CD4-positive, alpha-beta T cell (primary cell): ENCODE data around the gene GCLC. TPM values are rescaled to one million over a fixed set of nuclear protein-coding genes. Genes with fewer than 3 reads are reported as not detected.

ENCODE experiments used
- ATAC-seq: fragments of 200-7000 bp; cut with Tn5 transposase; one replicate; pipeline ENCODE4 v1.10.0; 2022; ENCODE audit warnings: mild to moderate bottlenecking; ENCODE audit not compliant: poor library complexity
- CTCF ChIA-PET: fragments of 350-600 bp; sonication (Branson Sonifier 250); formaldehyde crosslinking; loops from one replicate; lab custom pipeline; 2021; ENCODE audit warnings: antibody characterized with exemption, inconsistent platforms; lab: Charles Lee
- POLR2A ChIA-PET: fragments of 350-600 bp; sonication (Branson Sonifier 250); formaldehyde crosslinking; loops from one replicate; lab custom pipeline; 2021; ENCODE audit warnings: antibody characterized with exemption, inconsistent platforms; lab: Charles Lee
- DNase-seq, 14 experiments: peaks; one replicate each; pipeline ENCODE4 v3.0.0-alpha.2; 2013 to 2020; ENCODE audit warnings: mixed read lengths in 2 of 14
- H3K27ac ChIP-seq, 2 donors: one replicate each; pipeline versions ENCODE4 v1.5.1 to v1.7.0; 2013; ENCODE audit warnings: low read length in 2 of 2, low read depth in 1 of 2, mild to moderate bottlenecking in 1 of 2
- H3K27me3 ChIP-seq, 2 experiments: 1 replicate in 1 of 2; 2 replicates in 1 of 2; pipeline versions ENCODE4 v1.6.1 to v1.7.0; 2013; ENCODE audit warnings: low read length in 2 of 2, control low read depth in 1 of 2, mild to moderate bottlenecking in 1 of 2, moderate library complexity in 1 of 2; ENCODE audit not compliant: insufficient read depth in 2 of 2, control insufficient read depth in 1 of 2
- H3K36me3 ChIP-seq: one replicate; pipeline ENCODE4 v1.6.1; 2013; ENCODE audit warnings: low read length, control low read depth; ENCODE audit not compliant: insufficient read depth
- H3K4me1 ChIP-seq: one replicate; pipeline ENCODE4 v1.6.1; 2013; ENCODE audit warnings: low read length, control low read depth; ENCODE audit not compliant: insufficient read depth
- H3K4me3 ChIP-seq: one replicate; pipeline ENCODE4 v1.5.1; 2013; ENCODE audit warnings: mild to moderate bottlenecking, low read length, moderate library complexity
- H3K9me3 ChIP-seq, 2 experiments: 1 replicate in 1 of 2; 2 replicates in 1 of 2; pipeline versions ENCODE4 v1.6.1 to v1.7.0; 2013; ENCODE audit warnings: low read length in 2 of 2, mild to moderate bottlenecking in 2 of 2, control low read depth in 1 of 2, moderate library complexity in 1 of 2; ENCODE audit not compliant: control insufficient read depth in 1 of 2, insufficient read depth in 1 of 2
- H3K27ac Mint-ChIP-seq: one replicate; pipeline ENCODE4 v1.8.0; 2020; ENCODE audit warnings: mixed read lengths
- H3K27me3 Mint-ChIP-seq: one replicate; pipeline ENCODE4 v1.8.0; 2021; ENCODE audit warnings: mixed read lengths
- H3K36me3 Mint-ChIP-seq: one replicate; pipeline ENCODE4 v1.8.0; 2021; ENCODE audit warnings: low read depth, mixed read lengths
- H3K4me1 Mint-ChIP-seq: one replicate; pipeline ENCODE4 v1.8.0; 2021; ENCODE audit warnings: low read depth, mixed read lengths
- H3K4me3 Mint-ChIP-seq: one replicate; pipeline ENCODE4 v1.8.0; 2020; ENCODE audit warnings: mild to moderate bottlenecking, mixed read lengths
- H3K9me3 Mint-ChIP-seq: one replicate; pipeline ENCODE4 v1.8.0; 2020; ENCODE audit warnings: mixed read lengths
- CTCF ChIP-seq: fragments of 200-600 bp; IDR thresholded peaks from one replicate; pipeline ENCODE4 v1.8.0; 2022; ENCODE audit warnings: antibody characterized with exemption, mild to moderate bottlenecking
- intact Hi-C, 2 experiments: fragments of 100-400 bp; cut with DNase I in 1 of 2; cut with micrococcal nuclease in 1 of 2; formaldehyde crosslinking; loops; one replicate each; pipeline versions ENCODE4 v1.15.1 to v1.9.0; 2023 to 2025; cut with DNase I, micrococcal nuclease
- total RNA-seq, 174 experiments: library from RNA in 2 of 174; stranded (reverse) in 2 of 174; gene quantifications; one replicate each; pipeline ENCODE4 v1.2.3 and lab custom pipeline; 2021 to 2026

The GCLC gene
- total RNA-seq, 2 experiments from 2014 or later, result 8.9 to 10.1 TPM

- Mint-ChIP-seq H3K27ac (peak overlapping the region; percentile 61), H3K4me1 (peaks cover 79% of the 10 kb centered on the region), H3K36me3 (peaks cover 14% of the 10 kb centered on the region), H3K4me3 (peak overlapping the region; percentile 99), H3K9me3 (no peaks in the 10 kb centered on the region), H3K27me3 (no peaks in the 10 kb centered on the region)
- intact Hi-C loops, result loop anchor here (2.0 to 10.0 kb wide), 11 partner anchors 47 to 1259 kb away; partner anchors contain the start of genes ELOVL5 (in 1 of the 2), GSTA4 (in 1 of the 2), LRRC1 (in 1 of the 2) and MCM3 (in 1 of the 2)
- Histone ChIP-seq H3K9me3 (no peaks in the 10 kb centered on the region), H3K4me1 (peaks cover 43% of the 10 kb centered on the region), H3K27me3 (no peaks in the 10 kb centered on the region), H3K4me3 (peak overlapping the region; percentile 54), H3K27ac (no peak overlapping the region), H3K36me3 (no peaks in the 10 kb centered on the region)
- no peak for TF ChIP-seq CTCF
- ChIA-PET POLR2A (interaction anchor here (1.0 to 2.9 kb wide), 5 partner anchors 8 to 548 kb away, joined by 3 to 20 read pairs (median 8); partner anchors contain the start of gene LRRC1), CTCF (interaction anchor here (1.9 kb wide), 1 partner anchor 107 kb away, joined by 7 read pairs; no protein-coding TSS in a partner anchor)
- DNase-seq (peak in 3 of 14 experiments; percentile 32 to 35 (median 33)), ATAC-seq (no peak)
Measured at GRCh38 chr6:53544217-53544469, 758 bp downstream of the GCLC start.

GRCh38 chr6:53543359-53544216 is 1.3 kb downstream of the GCLC start:
- DNase-seq (peak in 1 of 14 experiments; percentile 14), ATAC-seq (no peak)
- Mint-ChIP-seq H3K9me3 (no peaks in the 10 kb centered on the region), H3K4me1 (peaks cover 84% of the 10 kb centered on the region), H3K27me3 (no peaks in the 10 kb centered on the region), H3K4me3 (peak overlapping the region; percentile 99), H3K27ac (peak overlapping the region; percentile 61), H3K36me3 (peaks cover 14% of the 10 kb centered on the region)
- POLR2A ChIA-PET, result interaction anchor here (1.0 to 2.9 kb wide), 5 partner anchors 8 to 548 kb away, joined by 3 to 20 read pairs (median 8); partner anchors contain the start of gene LRRC1
- peak overlapping the region; percentile 54 for H3K4me3 ChIP-seq
- CTCF ChIA-PET, result interaction anchor here (1.0 to 1.9 kb wide), 2 partner anchors 108 to 182 kb away, joined by 4 to 7 read pairs; no protein-coding TSS in a partner anchor
- no peak for TF ChIP-seq CTCF
- peaks cover 42% of the 10 kb centered on the region for H3K4me1 ChIP-seq
- intact Hi-C loops, result loop anchor here (2.0 to 10.0 kb wide), 11 partner anchors 46 to 1259 kb away; partner anchors contain the start of genes ELOVL5 (in 1 of the 2), GSTA4 (in 1 of the 2), LRRC1 (in 1 of the 2) and MCM3 (in 1 of the 2)
- no peaks in the 10 kb centered on the region for H3K36me3 ChIP-seq
- no peaks in the 10 kb centered on the region for H3K27me3 ChIP-seq
- no peak overlapping the region for H3K27ac ChIP-seq
- H3K9me3 ChIP-seq, result no peaks in the 10 kb centered on the region

- intact Hi-C loops, result loop anchor here (5.0 to 10.0 kb wide), 10 partner anchors 45 to 1257 kb away; partner anchors contain the start of genes ELOVL5 (in 1 of the 2), GSTA4 (in 1 of the 2), LRRC1 (in 1 of the 2) and MCM3 (in 1 of the 2)
- peaks cover 72% of the 10 kb centered on the region for H3K4me1 Mint-ChIP-seq
- DNase-seq, result no peak
- peak overlapping the region; percentile 68 for H3K4me3 Mint-ChIP-seq
- Histone ChIP-seq H3K27ac (no peak overlapping the region), H3K36me3 (no peaks in the 10 kb centered on the region), H3K4me3 (no peak overlapping the region), H3K9me3 (no peaks in the 10 kb centered on the region), H3K4me1 (peaks cover 29% of the 10 kb centered on the region), H3K27me3 (no peaks in the 10 kb centered on the region)
- TF ChIP-seq CTCF, result no peak
- POLR2A ChIA-PET, result interaction anchor here (0.8 kb wide), 1 partner anchor 110 kb away, joined by 3 read pairs; no protein-coding TSS in a partner anchor
- peaks cover 14% of the 10 kb centered on the region for H3K36me3 Mint-ChIP-seq
- CTCF ChIA-PET, result no interaction called here
- no peaks in the 10 kb centered on the region for H3K9me3 Mint-ChIP-seq
- no peak for ATAC-seq
- no peak overlapping the region for H3K27ac Mint-ChIP-seq
- no peaks in the 10 kb centered on the region for H3K27me3 Mint-ChIP-seq
Measured at GRCh38 chr6:53541900-53542299, 3.0 kb downstream of the GCLC start.
